ENCODE data around the gene RRAS2.

- TF ChIP-seq GRHL2 (CRISPR knock-in tag; IDR thresholded peaks at IDR 0.05; ENCODE audit: insufficient replicate concordance, severe bottlenecking) (no peak), FOXK1 (CRISPR knock-in tag; IDR thresholded peaks at IDR 0.05) (no peak), CTCF (IDR thresholded peaks at IDR 0.05) (no peak), TEAD4 (CRISPR knock-in tag; IDR thresholded peaks at IDR 0.05) (no peak), NR2C2 (CRISPR knock-in tag; IDR thresholded peaks at IDR 0.05) (no peak), ZNF416 (CRISPR knock-in tag; IDR thresholded peaks at IDR 0.05) (no peak), FOXP1 (CRISPR knock-in tag; IDR thresholded peaks at IDR 0.05; ENCODE audit: borderline replicate concordance) (no peak)
These were observed 118.8 kb downstream of the RRAS2 start for GRCh38 chr11:14240221-14240620.

All from WTC11 (cell line).